HEK293 (cell line): ENCODE measurements around the gene SMARCD2.
A peak's percentile ranks its signal among the peaks of the same experiment; 100 is the strongest.

Source experiments
- TRIM28 ChIP-seq: IDR thresholded peaks from 2 replicates; pipeline ENCODE4 v1.6.1; 2011; ENCODE audit warnings: low read length, control low read depth, borderline replicate concordance
- YY1 ChIP-seq: fragments of 450-650 bp; formaldehyde crosslinking; IDR thresholded peaks from 2 replicates; pipeline ENCODE4 v1.5.1; 2018; ENCODE audit warnings: missing biosample characterization, missing genetic modification characterization
- ZNF274 ChIP-seq, 2 experiments: fragments of 200-500 bp in 1 of 2; fragments of 450-650 bp in 1 of 2; sonication (Bioruptor generic) in 1 of 2; formaldehyde crosslinking in 1 of 2; IDR thresholded peaks; 2 replicates each; pipeline versions ENCODE4 v1.5.1 to v1.6.1; 2014 to 2016; ENCODE audit warnings: borderline replicate concordance in 1 of 2, inconsistent platforms in 1 of 2, low read length in 1 of 2, missing biosample characterization in 1 of 2, missing genetic modification characterization in 1 of 2
- ZNF37A ChIP-seq: fragments of 450-650 bp; IDR thresholded peaks from 2 replicates; pipeline ENCODE4 v1.5.1; 2018; ENCODE audit warnings: missing biosample characterization, missing genetic modification characterization
- ZNF660 ChIP-seq: fragments of 450-650 bp; IDR thresholded peaks from 2 replicates; pipeline ENCODE4 v1.5.1; 2018; ENCODE audit warnings: missing biosample characterization, mild to moderate bottlenecking, missing genetic modification characterization
- TF ChIP-seq, protein P1 (sequence below): fragments of 450-650 bp; formaldehyde crosslinking; IDR thresholded peaks from 2 replicates; pipeline ENCODE4 v1.5.1; 2016; ENCODE audit warnings: missing biosample characterization, missing genetic modification characterization
- TF ChIP-seq, protein P2 (sequence below): fragments of 450-650 bp; formaldehyde crosslinking; IDR thresholded peaks from 2 replicates; pipeline ENCODE4 v1.5.1; 2016; ENCODE audit warnings: missing biosample characterization, missing genetic modification characterization
- TF ChIP-seq, protein P3 (sequence below): fragments of 450-650 bp; formaldehyde crosslinking; IDR thresholded peaks from 2 replicates; pipeline ENCODE4 v1.5.1; 2016; ENCODE audit warnings: missing biosample characterization, missing genetic modification characterization, borderline replicate concordance

DNA sequence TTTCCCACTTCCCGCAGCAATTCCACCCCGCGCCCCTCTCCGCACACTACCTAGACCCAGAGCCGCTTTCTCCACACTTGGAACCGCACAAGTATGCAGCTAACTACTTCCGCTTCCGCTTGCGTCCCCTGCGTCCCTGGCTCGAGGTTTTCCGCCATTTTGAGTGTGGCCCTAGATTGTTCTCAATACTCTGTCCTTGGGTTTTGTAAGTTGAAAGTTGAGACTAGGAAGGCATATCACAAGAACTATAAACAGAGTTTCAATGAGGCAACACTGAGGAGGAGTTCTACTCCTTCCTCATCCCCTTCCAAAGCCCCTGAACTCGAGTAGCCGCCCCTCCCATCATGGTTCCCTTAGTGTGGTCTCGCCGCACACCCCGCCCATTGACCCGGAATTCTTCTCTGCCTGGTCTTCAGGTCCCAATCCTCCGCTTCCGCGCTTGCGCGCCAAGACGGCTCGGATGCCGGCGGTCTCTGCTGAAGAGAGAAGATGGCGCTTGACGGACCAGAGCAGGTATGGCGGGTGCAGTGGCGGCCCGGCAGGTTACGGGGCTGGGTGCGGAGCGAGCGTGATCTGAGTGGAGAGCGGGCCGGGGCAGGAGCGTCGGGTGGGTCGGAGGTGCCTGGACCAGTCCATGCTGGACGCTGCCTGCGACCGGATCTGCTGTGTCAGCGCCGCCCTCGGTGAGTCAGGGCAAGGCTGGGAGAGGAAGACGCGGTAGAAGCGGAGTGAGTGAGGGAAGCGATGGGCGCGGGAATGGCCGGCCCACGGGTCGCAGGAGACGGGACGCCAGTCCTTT, 15.3 kb downstream of the SMARCD2 start, which contains the start of the genes FTSJ3 and PSMC5:
- TF ChIP-seq, protein P1, sequence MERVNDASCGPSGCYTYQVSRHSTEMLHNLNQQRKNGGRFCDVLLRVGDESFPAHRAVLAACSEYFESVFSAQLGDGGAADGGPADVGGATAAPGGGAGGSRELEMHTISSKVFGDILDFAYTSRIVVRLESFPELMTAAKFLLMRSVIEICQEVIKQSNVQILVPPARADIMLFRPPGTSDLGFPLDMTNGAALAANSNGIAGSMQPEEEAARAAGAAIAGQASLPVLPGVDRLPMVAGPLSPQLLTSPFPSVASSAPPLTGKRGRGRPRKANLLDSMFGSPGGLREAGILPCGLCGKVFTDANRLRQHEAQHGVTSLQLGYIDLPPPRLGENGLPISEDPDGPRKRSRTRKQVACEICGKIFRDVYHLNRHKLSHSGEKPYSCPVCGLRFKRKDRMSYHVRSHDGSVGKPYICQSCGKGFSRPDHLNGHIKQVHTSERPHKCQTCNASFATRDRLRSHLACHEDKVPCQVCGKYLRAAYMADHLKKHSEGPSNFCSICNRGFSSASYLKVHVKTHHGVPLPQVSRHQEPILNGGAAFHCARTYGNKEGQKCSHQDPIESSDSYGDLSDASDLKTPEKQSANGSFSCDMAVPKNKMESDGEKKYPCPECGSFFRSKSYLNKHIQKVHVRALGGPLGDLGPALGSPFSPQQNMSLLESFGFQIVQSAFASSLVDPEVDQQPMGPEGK = no peak; the same call in 1 of the 2 replicates
- TF ChIP-seq, protein P2, sequence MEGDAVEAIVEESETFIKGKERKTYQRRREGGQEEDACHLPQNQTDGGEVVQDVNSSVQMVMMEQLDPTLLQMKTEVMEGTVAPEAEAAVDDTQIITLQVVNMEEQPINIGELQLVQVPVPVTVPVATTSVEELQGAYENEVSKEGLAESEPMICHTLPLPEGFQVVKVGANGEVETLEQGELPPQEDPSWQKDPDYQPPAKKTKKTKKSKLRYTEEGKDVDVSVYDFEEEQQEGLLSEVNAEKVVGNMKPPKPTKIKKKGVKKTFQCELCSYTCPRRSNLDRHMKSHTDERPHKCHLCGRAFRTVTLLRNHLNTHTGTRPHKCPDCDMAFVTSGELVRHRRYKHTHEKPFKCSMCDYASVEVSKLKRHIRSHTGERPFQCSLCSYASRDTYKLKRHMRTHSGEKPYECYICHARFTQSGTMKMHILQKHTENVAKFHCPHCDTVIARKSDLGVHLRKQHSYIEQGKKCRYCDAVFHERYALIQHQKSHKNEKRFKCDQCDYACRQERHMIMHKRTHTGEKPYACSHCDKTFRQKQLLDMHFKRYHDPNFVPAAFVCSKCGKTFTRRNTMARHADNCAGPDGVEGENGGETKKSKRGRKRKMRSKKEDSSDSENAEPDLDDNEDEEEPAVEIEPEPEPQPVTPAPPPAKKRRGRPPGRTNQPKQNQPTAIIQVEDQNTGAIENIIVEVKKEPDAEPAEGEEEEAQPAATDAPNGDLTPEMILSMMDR (tag by site-specific recombination) = peak; percentile 98
- peak; percentile 18; the same call in 1 of the 2 replicates for TF ChIP-seq ZNF660 (tag by site-specific recombination)
- no peak for TF ChIP-seq ZNF274 (IDR thresholded peaks at IDR 0.05; ENCODE audit: low read length)
- TF ChIP-seq ZNF274 (tag by site-specific recombination; IDR thresholded peaks at IDR 0.05; ENCODE audit: borderline replicate concordance) = no peak
- TF ChIP-seq, protein P3, sequence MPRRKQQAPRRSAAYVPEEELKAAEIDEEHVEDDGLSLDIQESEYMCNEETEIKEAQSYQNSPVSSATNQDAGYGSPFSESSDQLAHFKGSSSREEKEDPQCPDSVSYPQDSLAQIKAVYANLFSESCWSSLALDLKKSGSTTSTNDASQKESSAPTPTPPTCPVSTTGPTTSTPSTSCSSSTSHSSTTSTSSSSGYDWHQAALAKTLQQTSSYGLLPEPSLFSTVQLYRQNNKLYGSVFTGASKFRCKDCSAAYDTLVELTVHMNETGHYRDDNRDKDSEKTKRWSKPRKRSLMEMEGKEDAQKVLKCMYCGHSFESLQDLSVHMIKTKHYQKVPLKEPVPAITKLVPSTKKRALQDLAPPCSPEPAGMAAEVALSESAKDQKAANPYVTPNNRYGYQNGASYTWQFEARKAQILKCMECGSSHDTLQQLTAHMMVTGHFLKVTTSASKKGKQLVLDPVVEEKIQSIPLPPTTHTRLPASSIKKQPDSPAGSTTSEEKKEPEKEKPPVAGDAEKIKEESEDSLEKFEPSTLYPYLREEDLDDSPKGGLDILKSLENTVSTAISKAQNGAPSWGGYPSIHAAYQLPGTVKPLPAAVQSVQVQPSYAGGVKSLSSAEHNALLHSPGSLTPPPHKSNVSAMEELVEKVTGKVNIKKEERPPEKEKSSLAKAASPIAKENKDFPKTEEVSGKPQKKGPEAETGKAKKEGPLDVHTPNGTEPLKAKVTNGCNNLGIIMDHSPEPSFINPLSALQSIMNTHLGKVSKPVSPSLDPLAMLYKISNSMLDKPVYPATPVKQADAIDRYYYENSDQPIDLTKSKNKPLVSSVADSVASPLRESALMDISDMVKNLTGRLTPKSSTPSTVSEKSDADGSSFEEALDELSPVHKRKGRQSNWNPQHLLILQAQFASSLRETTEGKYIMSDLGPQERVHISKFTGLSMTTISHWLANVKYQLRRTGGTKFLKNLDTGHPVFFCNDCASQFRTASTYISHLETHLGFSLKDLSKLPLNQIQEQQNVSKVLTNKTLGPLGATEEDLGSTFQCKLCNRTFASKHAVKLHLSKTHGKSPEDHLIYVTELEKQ = no peak
- TF ChIP-seq TRIM28 = peak; percentile 19; the same call in 1 of the 2 replicates
- TF ChIP-seq YY1 (tag by site-specific recombination) = peak; percentile 99
- no peak for TF ChIP-seq ZNF37A (tag by site-specific recombination)
